Coronary artery (tissue), 2 donors: Measurements from ENCODE around the gene GABRA6.
"Not testable (repeated sequence)": the region's sequence is repeated elsewhere in the genome, so short reads cannot be mapped to it uniquely, and the experiment has no call there.

Source experiments
- DNase-seq: peaks from one replicate; pipeline ENCODE4 v3.0.0-alpha.2; 2017; ENCODE audit warnings: low spot score
- H3K27ac ChIP-seq, 2 donors: fragments of 200-600 bp; sonication (generic); one replicate each; pipeline ENCODE4 v1.5.1; 2016 to 2019
- H3K4me3 ChIP-seq: fragments of 200-600 bp; sonication (generic); 2 replicates; pipeline ENCODE4 v1.5.1; 2016; ENCODE audit warnings: mild to moderate bottlenecking, moderate library complexity
- CTCF ChIP-seq: fragments of 200-600 bp; sonication (generic); IDR thresholded peaks from one replicate; pipeline ENCODE4 v1.5.1; 2019; ENCODE audit warnings: antibody characterized with exemption

Gene GABRA6

GRCh38 chr5:161685461-161685860 is at the start of gene GABRA6:
Gene GABRA6, plus strand, starts transcription at chr5:161685721. Its CDS starts 269 bp downstream, at chr5:161685990.
- Histone ChIP-seq H3K4me3 (no peak within 1 kb of the TSS), H3K27ac (no peak within 1 kb of the TSS)
- no peak for DNase-seq
- TF ChIP-seq CTCF = no peak

GRCh38 chr5:161637591-161637990 is 47.9 kb upstream of the GABRA6 start:
- Histone ChIP-seq H3K4me3 (no peak overlapping the region), H3K27ac (no peak overlapping the region)
- TF ChIP-seq CTCF = no peak
- DNase-seq = no peak

- no peak overlapping the region for H3K27ac ChIP-seq
- no peak for TF ChIP-seq CTCF
- H3K4me3 ChIP-seq = no peak overlapping the region
- no peak for DNase-seq
Measured at GRCh38 chr5:161641444-161641843, 44.1 kb upstream of the GABRA6 start.

GRCh38 chr5:161645264-161645663 is 40.3 kb upstream of the GABRA6 start:
- Histone ChIP-seq H3K4me3 (no peak overlapping the region), H3K27ac (no peak overlapping the region)
- TF ChIP-seq CTCF = no peak
- no peak for DNase-seq

- not testable (repeated sequence) for H3K4me3 ChIP-seq, H3K27ac ChIP-seq, DNase-seq
Measured at GRCh38 chr5:161651926-161652325, 33.6 kb upstream of the GABRA6 start.

DNA sequence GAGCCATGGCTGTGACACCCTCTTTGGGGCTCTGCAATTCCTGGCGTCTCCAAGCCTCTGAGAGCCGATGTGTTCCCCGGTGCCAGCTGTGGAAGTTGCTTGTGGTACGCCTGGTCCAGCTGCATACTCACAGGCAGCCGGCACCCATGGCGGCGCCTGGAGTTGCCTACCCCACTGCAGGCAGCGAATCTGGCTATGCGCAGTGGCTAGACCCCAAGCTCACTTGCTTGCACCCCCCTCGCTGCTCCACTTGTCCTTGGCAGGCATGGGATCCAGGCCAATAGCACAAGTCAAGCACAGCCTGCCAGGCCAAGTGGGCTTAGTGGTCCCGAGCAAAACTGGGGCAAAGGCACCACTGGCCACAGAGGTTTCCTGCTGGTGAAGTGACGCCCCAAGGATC is 24.7 kb upstream of the GABRA6 start:
- TF ChIP-seq CTCF = no peak
- H3K27ac ChIP-seq = no peak overlapping the region
- no peak overlapping the region for H3K4me3 ChIP-seq
- no peak for DNase-seq

DNA sequence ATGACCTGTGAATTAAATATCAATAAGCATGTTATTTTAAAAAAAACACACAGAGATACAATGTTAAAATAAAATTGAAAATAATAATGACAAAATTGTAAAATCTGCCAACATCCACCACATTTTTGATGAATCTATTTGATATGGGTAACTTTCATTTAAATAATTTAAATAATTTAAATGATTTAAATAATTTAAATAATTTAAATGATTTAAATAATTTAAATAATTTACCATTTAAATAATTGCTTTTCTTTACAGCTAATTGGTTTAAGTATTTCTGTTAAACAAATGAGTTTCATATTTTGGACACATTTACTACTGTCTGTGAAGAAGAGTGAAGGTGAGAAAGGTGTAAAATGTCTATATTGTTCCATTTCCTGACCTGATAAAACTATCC is 22.1 kb upstream of the GABRA6 start:
- H3K27ac ChIP-seq = no peak overlapping the region
- no peak for TF ChIP-seq CTCF
- no peak overlapping the region for H3K4me3 ChIP-seq
- no peak for DNase-seq

GRCh38 chr5:161676103-161676502 is 9.4 kb upstream of the GABRA6 start:
- TF ChIP-seq CTCF = no peak
- H3K27ac ChIP-seq = no peak overlapping the region
- no peak overlapping the region for H3K4me3 ChIP-seq
- DNase-seq = no peak
